HG03135 (cell line): ENCODE measurements around the gene TBC1D2B.

ENCODE experiments used
- ATAC-seq: cut with Tn5 transposase; IDR thresholded peaks from one replicate; pipeline ENCODE4 v1.9.1; 2021; ENCODE audit warnings: mild to moderate bottlenecking, moderate library complexity; ENCODE audit not compliant: unreplicated experiment

Gene TBC1D2B

DNA sequence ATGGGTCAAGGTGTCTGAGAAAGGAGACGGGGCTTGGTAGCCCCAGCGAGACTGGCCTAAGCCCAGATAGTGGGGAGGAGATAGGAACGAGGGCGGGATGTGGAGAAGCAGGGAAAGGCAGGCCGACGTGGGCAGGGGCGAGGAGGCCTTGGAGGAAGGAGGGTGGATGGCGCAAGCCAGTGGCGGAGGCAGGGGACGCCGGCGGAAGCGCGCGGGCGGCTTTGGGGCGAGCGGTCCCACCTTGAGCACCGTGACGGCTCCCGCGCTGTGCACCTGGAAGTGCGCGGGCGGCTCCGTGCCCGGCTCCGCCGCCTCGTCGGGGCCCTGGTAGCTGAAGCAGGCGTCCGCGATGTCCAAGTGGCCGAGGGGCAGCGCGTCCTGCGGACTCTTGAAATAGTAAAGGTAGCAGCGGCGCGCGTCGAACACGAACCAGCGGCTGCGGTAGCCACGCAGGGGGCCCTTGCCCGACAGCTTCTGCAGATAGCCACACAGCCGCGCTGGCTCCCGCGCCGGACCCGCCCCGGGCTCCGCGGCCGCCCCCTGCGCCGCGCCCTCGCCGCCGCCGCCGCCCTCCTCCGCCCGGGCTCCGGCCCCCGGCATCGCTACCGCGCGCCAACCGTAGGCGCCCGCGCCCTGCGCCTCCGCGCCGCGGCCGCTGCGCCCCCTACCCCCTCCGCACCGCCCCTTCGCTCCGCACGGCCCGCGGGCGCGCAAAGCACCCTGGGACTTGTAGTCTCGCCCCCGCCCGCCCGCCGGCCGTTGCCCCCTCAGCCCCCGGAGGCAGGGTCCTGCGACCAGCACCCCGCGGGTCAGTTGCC is at the start of gene TBC1D2B:
TSS of gene TBC1D2B (minus strand) at position 659 of the 818 bp plus-strand sequence. CDS start at position 600, 59 bp downstream.
- ATAC-seq = peak; percentile 69

DNA sequence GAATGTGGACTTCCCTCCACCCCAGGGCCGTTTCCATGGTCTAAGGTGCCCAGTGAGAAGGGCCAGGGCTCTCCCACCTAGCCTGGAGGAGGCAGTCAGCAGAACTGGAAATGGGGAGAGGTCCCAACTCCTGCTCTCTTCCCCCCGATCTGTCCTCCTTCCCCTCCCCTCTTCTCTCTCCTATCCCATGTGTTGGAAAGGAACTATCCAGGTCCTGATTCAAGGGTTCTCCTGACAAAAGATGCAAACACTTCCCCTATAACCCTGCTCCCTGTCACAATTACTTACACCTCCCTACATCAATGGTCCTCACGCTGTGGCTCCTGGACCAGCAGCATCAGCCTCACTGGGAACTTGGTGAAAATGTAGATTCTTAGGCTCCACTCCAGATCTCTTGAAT is 47.8 kb upstream of the TBC1D2B start:
- no peak for ATAC-seq

DNA sequence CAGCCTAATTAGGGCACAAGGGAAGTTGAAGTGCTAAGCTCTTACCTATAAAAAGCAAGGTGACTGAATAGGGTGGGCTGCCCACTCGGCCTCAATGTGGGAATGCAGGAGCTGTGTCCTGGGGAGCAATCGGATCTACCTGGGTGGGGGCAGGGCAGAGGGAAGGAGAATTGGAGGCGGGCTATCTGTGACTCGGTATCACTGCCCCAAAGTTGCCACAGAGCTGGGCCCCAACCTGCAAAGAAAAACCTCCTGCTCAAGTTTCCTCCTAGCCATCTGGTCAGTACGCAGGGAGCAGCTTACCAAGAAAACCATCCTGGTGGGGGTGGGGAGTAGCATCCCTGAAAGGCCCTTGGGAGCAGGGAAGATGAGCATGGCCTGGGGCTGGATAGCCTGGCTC is 43.0 kb upstream of the TBC1D2B start:
- no peak for ATAC-seq

DNA sequence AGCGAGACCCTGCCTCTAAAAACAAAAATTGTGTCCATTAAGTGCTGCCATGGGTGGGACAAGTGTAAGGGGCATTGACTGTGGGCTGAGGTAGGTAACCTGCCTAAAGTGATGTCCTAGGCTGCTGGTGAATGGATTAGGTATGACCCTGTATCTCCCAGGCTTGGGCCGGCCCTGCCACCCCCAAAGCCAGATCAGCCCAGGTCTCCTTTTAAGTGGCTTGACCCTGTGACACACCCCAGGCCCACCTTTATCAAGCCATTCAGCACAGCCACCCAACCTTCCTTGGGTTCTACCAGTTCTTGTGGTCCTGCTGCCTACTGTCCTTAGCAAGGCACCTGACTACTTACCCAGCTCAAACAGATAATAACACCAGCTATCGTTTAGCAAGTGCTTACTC is 35.0 kb upstream of the TBC1D2B start:
- no peak for ATAC-seq

DNA sequence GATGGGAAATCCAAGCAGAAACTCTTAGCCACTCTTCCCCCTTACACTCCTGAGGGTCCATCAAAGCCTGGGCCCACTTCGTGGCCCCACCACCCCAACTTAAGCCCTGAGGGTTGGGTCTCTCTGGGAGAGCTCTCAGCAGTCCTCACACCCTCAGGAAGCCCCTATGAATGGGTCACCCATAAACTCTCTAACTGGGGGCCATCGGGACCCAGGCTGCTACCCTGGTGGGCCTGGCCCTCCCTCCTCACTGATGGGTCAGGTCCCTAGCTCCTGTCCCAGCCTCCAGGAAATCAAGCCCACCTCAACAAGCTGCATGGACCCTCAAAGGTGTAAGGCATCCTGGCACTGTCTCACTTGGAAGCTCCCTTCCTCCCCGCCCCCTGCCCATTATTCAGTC is 34.3 kb upstream of the TBC1D2B start:
- no peak for ATAC-seq

DNA sequence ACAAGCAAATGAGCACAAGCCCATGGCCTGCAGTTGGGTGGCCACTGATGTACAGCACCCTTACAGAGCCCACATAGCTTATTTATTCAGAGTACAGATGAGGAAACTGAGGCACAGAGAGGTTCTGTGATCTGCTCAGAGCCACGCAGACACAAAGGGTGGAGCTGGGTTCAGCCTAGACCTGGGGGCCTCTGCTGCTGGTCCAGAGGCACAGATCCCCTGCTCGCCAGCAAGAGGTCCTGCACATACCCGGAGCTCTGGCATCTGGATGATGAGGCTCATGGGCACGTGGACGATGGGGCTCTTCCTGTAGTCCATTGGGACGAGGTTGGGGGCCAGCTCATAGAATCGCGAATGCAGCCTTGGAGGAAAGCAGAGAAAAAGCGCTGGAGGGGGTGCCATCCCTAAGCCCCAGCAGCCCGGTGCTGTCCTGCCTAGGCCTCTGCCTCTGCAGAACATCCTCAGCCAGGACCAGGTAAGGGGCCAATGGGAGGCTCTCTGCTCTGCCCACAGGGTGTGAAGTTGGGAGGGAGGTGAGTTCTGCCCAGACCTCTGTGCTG is 33.5 kb upstream of the TBC1D2B start:
- ATAC-seq = no peak

DNA sequence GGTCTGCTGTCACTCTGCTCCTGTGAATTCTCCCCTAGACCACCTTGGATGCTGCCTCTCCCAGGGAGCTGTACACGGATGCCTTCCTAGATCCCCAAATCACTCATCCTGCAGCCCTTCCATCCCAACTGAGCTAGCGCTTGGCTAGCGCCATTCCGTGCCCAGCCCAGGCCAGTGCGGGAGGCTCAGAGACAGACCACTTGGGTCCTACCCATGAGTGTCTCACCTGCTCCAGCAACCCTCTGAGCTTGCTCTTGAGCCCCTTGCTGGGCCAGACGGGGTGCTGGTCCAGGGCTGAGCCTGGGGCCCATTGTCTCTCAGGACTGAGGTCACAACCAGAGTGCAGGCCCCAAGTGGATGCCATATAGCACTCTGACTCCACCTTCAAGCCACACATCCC is 32.6 kb upstream of the TBC1D2B start:
- ATAC-seq = no peak

DNA sequence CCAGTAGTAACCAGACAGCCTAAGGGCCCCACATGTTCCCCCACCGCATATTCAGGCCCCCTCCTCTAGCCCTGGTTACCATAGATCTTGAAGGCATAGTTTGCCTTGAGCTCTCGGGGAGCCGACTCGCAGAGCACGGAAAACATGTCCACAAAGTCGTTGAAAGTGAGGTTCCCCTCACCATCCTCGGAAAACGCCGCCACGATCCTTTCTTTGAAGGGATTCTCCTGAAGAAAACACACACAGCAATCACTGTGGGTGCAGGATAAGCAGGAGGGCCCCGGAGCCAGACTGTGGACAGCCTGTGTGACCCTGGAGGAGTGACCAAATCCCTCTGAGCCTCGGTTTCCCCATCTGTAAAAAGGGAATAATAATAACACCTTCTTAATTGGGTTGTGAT is 31.6 kb upstream of the TBC1D2B start:
- ATAC-seq = no peak

DNA sequence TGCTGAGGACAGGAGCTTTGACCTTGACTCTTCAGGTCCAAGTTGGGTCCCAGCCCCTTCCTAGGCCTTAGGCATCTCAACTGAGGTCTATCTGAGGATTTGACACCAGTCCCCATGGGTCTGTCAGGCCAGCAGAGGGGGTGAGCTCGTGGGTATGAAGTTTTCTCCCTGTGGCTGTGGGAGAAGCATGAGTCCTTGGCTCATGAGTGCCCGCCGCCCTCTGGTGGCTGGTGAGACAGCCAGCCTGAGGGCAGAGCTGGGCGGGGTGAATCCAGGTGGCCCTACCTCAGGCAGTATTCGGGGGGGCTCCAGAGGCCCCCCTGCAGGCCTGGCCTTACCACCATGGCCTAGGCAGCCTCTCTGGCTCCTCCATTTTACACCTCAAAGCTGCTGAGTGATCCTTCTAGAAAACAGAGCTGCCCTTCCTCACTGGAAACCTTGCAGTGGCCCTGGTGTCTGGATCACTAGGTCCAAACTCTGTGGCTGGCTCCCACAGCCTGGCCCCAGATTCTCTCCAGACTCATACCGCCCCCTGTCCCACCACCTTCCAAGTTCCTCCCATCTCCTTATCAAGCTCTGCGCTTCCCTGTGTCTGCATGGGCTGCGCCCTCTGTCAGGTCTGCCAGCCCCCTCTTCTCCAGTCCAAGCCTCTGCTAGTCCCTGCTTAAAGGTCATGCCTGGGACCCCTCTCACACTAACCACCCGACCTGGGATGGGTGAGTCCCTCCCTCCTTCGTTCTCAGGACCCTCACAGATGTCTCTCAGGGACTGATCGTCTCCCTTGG is 31.0 kb upstream of the TBC1D2B start:
- ATAC-seq = peak; percentile 50

DNA sequence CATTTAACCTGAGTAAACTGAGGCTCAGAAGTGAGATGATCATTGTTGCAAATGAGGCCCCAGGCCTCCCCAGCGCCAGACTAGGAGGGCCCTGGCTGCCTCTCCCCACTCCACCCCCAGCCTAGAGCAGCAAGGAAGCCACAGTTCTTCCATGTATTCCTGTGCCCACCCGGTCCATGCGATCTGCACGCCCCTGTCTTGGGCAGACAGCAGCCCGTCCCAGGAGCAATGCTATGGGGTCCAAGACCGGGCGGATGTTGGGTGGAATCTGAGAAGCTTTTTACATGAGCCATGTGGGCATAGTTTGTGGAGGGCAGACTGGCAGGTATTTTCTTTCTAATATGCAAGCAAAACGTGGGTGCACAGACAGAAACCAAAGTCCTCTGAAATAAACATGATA is 30.0 kb upstream of the TBC1D2B start:
- no peak for ATAC-seq

DNA sequence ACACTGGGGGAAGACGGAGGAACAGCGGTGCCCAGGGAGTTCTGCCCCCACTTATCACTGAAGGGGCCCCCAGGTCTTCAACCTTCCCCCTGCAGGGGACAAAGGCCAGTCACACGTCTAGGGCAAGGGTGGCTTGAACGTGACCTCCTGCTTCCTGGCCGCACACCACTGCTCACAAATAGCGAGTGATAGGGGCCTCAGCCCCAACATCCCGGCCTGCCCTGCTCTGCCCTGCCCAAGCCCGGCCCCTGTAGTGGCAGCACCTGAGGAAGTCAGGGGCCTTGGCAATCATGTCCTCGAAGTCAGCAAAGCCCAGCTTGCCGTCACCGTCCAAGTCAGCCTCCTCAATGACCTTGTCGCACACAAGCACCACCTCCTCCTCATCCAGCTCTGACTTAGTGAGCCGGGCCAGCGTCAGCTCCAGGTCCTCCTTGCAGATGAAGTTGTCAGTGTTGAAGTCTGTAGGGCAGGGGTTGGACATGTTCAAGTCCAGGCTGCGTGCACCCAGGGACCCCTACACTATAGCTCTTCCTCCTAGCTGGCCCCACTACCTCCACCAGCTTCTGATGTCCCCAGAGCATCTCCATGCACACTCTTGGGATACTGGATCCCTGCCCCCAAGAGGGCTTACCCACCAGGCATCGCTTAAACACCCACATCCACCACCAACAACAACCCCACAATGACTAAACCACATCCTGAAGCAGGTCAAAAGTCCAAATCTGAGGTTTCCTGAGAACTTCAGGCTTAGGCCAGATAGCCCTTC is 28.1 kb upstream of the TBC1D2B start:
- no peak for ATAC-seq

DNA sequence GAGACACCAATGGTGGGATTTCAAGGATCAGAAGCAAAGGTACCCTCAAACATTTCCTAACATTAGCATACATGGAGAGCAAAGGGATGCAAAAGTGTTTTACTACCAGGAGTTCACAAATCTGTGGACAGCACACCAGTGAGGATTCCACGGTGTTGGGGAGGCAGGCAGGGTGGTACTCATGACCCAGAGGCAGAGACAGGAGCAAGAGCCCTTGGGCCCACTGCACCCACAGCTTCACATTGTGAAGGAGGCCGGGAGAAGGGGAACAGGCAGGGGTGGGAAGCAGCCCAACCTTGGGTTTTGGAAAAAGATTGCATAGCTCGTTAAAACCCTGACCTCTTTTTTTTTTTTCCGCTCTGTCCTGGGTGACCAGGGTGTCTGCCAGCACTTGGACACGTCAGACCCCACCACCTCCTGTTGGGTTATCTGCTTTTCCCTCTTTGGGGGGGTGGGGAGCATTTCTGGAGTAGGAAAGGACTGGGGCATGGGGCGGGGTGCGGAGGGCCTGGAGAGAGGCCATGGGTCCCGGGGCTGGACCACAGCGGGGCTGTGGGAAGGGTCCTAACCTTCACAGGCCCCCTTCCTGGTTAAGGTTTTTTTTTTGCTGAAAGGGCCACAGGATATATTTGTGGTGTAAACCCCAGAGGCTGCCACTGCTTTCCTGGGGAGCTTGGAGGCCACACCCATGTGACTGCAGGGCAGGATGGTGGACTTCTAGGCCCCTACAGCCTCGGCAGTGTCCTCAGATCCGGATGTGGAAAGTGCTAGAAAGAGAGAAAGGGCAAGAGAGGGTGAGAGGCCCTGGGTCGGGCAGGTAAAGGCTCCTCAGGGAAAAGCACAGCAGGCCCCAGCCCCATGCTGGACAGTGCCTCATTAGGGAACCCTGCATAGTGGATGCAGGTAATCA is 27.3 kb upstream of the TBC1D2B start:
- ATAC-seq = no peak

DNA sequence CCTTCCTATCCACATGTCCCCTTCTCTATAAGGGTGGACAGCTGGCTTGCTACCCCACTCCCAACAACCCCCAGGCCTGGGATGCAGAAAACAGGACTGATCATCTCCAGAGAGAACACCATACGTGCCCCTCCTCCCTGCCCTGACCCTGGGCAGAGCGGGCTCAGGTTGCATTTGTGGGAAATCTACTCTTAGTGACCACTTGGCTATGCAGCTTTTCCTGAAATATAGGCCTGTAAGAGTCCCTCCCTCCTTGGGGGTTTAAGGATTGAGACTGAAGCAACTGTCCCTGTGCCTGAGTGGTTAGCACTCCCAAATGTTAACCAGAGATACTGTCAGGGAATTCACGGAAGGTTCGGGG is 26.6 kb upstream of the TBC1D2B start:
- ATAC-seq = no peak

DNA sequence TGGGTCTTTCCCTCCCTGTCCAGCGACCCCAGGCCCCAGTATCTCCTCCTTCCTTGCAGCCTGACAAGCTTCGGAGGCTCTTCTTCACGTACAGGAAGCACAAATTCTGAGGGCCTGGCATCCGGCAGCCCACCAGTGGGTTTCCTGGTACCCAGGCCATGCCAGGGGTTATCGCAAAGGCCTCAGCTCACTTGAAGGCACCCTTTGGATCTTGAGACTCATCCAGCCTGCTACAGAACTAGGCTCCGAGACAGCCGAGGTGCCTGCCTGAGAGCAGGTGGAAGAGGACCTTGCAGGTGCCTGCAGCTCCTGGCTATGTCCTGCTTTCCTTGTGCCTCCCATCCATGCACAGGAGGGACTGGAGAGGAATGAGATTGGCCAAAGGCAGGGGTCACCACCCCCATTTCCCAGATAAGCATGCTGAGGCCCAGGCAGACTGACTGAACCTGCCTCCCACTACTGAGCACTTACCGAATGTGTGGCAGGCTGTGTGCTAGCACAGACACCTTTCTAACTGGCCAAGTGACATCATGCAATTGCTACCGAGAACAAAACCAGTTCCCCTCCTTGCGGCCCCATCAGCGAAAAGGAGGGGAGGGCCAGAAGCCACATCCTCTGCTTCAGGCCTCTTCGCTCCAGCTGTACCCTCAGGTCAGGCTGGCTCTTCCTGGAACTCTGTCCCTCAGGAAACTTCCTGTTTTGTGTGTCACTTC is 26.1 kb upstream of the TBC1D2B start:
- peak; percentile 79 for ATAC-seq

DNA sequence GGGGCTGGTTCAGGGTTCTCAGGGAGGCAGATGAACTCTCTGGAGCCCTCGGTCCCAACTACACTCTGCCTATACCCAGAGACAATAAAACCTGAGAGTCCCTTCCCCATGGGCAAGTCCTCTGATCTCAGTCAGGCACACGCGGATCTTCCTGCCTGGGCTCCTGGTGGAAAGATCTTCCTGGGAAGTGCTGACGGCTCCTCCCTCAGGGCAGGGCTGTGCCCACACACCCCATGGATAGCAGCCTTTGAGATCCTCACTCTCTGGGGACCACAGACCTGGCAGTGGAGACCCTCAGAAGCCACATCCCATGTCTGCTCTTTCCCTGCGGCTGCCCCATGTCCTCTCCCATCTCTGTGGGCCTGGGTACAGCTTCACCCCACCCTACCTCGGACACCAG is 25.2 kb upstream of the TBC1D2B start:
- no peak for ATAC-seq

DNA sequence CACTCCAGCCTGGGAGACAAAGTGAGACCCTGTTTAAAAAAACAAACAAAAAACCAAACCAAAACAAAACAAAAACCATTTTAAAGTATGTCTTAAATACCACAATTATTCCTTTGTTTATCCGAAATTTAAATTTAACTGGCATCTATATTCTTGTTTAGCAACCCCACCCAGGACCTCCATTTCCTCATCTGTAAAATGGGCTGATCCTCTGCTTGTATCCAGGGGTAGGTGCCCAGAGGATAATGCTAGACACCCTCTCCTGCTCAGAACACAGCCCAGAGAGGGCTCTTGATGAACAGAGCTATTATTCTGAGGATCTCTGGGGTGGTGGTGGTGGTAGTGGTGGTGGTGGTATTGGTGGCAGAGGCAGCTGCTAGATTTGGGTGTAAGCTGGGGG is 24.7 kb upstream of the TBC1D2B start:
- no peak for ATAC-seq

DNA sequence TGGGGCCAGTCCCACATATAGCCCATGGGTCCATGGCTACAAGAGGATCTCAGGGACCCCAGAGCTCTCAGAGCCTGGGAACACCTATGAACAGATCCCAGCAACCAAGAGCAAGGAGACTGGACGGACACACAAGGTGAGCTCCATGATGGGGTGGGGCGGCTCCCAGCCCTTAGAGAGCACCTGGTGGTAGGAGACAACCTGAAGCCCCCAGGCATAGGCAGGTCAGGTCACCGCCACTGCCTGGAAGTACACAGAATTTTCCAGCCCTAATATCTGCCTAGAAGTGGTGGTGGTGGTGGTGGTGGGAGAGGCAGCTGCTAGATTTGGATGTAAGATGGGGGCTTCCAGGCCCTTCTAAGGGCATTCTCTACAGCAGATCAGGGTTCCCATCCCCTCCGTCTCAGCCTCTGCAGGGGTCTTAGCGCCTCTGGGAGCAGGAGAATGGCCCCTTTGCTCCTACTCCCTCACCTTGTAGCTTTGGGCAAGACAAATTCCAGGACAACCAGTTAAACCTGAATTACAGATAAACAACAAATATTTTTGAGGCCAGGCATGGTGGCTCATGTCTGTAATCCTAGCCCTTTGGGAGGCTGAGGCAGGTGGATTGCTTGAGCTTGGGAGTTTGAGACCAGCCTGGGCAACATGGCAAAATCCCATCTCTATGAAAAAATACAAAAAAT is 24.1 kb upstream of the TBC1D2B start:
- ATAC-seq = no peak

DNA sequence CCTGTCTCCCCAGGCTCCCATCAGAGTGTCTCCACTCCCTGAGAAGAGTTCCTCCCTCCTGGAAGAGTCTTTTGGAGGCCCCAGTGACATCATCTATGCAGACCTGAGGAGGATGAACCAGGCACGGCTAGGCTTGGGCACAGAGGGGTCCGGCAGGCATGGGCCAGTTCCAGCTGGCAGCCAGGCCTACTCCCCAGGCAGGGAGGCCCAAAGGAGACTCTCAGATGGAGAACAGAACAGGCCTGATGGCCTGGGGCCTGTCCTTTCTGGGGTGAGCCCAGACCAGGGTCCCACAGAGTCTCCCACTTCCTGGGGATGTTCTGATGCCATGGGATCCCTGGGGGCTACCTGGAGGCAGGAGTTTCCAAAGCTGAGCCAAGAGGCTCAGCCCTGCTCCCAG is 23.4 kb upstream of the TBC1D2B start:
- no peak for ATAC-seq

DNA sequence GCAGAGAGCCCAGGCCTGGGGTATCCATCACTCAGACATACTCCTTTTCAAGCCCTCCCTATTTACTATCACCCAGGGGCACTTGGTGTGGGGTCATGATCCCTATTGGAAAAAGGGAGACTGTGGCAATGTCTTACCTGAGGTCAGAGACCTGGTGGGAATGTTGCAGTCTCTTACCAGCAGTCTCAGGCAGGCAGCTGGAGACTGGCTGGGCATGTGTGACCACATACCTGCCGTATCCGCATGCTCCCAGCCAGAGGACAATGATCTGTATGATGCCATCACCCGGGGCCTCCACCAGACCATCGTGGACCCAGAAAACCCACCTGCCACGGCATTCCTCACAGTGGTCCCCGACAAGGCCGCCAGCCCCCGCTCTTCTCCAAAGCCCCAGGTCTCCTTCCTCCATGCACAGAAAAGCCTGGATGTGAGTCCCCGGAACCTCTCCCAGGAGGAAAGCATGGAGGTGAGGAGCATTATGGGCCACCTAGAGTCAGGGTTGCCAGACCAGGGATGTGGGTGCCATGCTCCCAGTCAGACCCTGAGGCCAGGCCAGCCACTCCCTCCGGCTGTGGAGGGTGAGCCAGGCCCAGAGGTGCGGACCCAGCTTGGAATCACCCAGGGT is 20.7 kb upstream of the TBC1D2B start:
- ATAC-seq = no peak
